ACC112 (cell line): ENCODE results near the gene FCER1A.
"Not testable (repeated sequence)": the region's sequence is repeated elsewhere in the genome, so short reads cannot be mapped to it uniquely, and the experiment has no call there.

Experiments
- H2AFZ ChIP-seq: fragments of 200-600 bp; sonication (generic); one replicate; pipeline ENCODE4 v1.6.0; 2017; ENCODE audit warnings: antibody characterized with exemption, low read length; ENCODE audit not compliant: unreplicated experiment
- H3K27ac ChIP-seq: fragments of 200-600 bp; sonication (generic); 2 replicates; pipeline ENCODE4 v1.5.1; 2014; ENCODE audit warnings: low read depth, mild to moderate bottlenecking, antibody characterized with exemption, low read length, moderate library complexity
- H3K27me3 ChIP-seq: fragments of 200-600 bp; sonication (generic); 2 replicates; pipeline ENCODE4 v1.6.1; 2014; ENCODE audit warnings: mild to moderate bottlenecking, antibody characterized with exemption, low read length, moderate library complexity, mixed read lengths; ENCODE audit not compliant: insufficient read depth
- H3K36me3 ChIP-seq: fragments of 200-600 bp; sonication (generic); 2 replicates; pipeline ENCODE4 v1.6.1; 2016; ENCODE audit warnings: mild to moderate bottlenecking, antibody characterized with exemption, low read length, moderate library complexity, mixed read lengths; ENCODE audit not compliant: insufficient read depth
- H3K4me1 ChIP-seq: fragments of 200-600 bp; sonication (generic); one replicate; pipeline ENCODE4 v1.6.1; 2016; ENCODE audit warnings: low read length, mixed read lengths; ENCODE audit not compliant: insufficient read depth, unreplicated experiment, control insufficient read depth
- H3K4me3 ChIP-seq: fragments of 200-600 bp; sonication (generic); 2 replicates; pipeline ENCODE4 v1.5.1; 2014; ENCODE audit warnings: mild to moderate bottlenecking, low read depth, low read length
- H3K79me2 ChIP-seq: fragments of 200-600 bp; sonication (generic); one replicate; pipeline ENCODE4 v1.6.0; 2016; ENCODE audit warnings: low read length; ENCODE audit not compliant: control insufficient read depth, unreplicated experiment, insufficient read depth

FCER1A gene

DNA sequence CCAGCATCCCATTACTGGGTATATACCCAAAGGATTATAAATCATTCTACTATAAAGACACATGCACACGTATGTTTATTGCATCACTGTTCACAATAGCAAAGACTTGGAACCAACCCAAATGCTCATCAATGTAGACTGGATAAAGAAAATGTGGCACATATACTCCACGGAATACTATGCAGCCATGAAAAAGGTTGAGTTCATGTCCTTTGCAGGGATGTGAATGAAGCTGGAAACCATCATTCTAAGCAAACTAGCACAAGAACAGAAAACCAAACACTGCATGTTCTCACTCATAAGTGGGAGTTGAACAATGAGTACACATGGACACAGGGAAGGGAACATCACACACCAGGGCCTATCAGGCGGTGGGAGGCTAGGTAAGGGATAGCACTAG is 47.2 kb downstream of the FCER1A start:
- not testable (repeated sequence) for H3K27ac ChIP-seq, H3K36me3 ChIP-seq, H3K79me2 ChIP-seq, H2AFZ ChIP-seq, H3K27me3 ChIP-seq, H3K4me1 ChIP-seq, H3K4me3 ChIP-seq

DNA sequence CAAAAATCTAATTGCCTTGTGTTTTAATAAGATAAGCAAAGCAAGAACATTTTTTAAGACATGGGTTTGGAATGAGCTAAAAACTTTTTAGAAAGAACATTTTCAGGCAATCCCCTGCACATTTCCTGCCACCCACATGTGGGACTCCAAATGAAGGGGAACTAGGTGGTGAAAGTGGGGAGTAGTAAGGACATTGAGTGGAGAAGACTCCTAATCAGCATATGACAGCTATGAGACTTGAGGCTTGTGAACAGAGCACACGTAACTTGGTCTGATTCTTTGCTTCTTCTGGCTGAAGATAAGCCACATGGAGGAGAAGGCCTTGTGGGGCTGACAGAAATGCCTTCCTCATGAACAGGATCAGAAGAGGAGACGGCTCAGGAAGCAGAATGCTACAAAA is 50.3 kb downstream of the FCER1A start:
- Histone ChIP-seq H3K36me3 (no peaks in the 10 kb centered on the region), H2AFZ (no peak overlapping the region), H3K4me1 (no peaks in the 10 kb centered on the region), H3K27me3 (no peaks in the 10 kb centered on the region), H3K79me2 (no peaks in the 10 kb centered on the region), H3K27ac (no peak overlapping the region), H3K4me3 (no peak overlapping the region)
